Liver (tissue), 3 donors: ENCODE results near the gene LYZL6.

ENCODE experiments used
- EGR1 ChIP-seq, 2 donors: IDR thresholded peaks; 2 replicates each; pipeline ENCODE4 v1.6.1; 2016 to 2018; ENCODE audit warnings: antibody characterized with exemption in 2 of 2, low read depth in 2 of 2
- GABPA ChIP-seq, 2 donors: IDR thresholded peaks in 1 of 2; conservative IDR thresholded peaks in 1 of 2; 2 replicates each; pipeline ENCODE4 v1.6.1; 2016; ENCODE audit warnings: antibody characterized with exemption in 2 of 2, mild to moderate bottlenecking in 1 of 2, moderate library complexity in 1 of 2
- JUND ChIP-seq, 2 donors: IDR thresholded peaks; 2 replicates each; pipeline ENCODE4 v1.6.1; 2016; ENCODE audit warnings: antibody characterized with exemption in 2 of 2
- RXRA ChIP-seq, 2 donors: IDR thresholded peaks; 2 replicates each; pipeline ENCODE4 v1.6.1; 2017 to 2018; ENCODE audit warnings: antibody characterized with exemption in 2 of 2, mild to moderate bottlenecking in 1 of 2
- SP1 ChIP-seq: IDR thresholded peaks from 2 replicates; pipeline ENCODE4 v1.6.1; 2018; ENCODE audit warnings: antibody characterized with exemption, mild to moderate bottlenecking
- TAF1 ChIP-seq: conservative IDR thresholded peaks from 2 replicates; pipeline ENCODE4 v1.6.1; 2016; ENCODE audit warnings: antibody characterized with exemption, mild to moderate bottlenecking
- YY1 ChIP-seq: IDR thresholded peaks from 2 replicates; pipeline ENCODE4 v1.6.1; 2016; ENCODE audit warnings: antibody characterized with exemption, mild to moderate bottlenecking
- TF ChIP-seq, protein P1 (sequence below): fragments of 150-350 bp; IDR thresholded peaks from 2 replicates; pipeline ENCODE4 v1.5.1; 2017; ENCODE audit warnings: improper control_type of control experiment, low read depth, low read length; ENCODE audit not compliant: missing input control
- TF ChIP-seq, protein P2 (sequence below): IDR thresholded peaks from 2 replicates; pipeline ENCODE4 v1.6.1; 2016; ENCODE audit warnings: antibody characterized with exemption
- TF ChIP-seq, protein P3 (sequence below): IDR thresholded peaks from 2 replicates; pipeline ENCODE4 v1.6.1; 2016; ENCODE audit warnings: antibody characterized with exemption, mild to moderate bottlenecking
- TF ChIP-seq, protein P4 (sequence below): IDR thresholded peaks from 2 replicates; pipeline ENCODE4 v1.6.1; 2016; ENCODE audit warnings: antibody characterized with exemption
- donor health status: healthy.
- donor health status: healthy.

DNA sequence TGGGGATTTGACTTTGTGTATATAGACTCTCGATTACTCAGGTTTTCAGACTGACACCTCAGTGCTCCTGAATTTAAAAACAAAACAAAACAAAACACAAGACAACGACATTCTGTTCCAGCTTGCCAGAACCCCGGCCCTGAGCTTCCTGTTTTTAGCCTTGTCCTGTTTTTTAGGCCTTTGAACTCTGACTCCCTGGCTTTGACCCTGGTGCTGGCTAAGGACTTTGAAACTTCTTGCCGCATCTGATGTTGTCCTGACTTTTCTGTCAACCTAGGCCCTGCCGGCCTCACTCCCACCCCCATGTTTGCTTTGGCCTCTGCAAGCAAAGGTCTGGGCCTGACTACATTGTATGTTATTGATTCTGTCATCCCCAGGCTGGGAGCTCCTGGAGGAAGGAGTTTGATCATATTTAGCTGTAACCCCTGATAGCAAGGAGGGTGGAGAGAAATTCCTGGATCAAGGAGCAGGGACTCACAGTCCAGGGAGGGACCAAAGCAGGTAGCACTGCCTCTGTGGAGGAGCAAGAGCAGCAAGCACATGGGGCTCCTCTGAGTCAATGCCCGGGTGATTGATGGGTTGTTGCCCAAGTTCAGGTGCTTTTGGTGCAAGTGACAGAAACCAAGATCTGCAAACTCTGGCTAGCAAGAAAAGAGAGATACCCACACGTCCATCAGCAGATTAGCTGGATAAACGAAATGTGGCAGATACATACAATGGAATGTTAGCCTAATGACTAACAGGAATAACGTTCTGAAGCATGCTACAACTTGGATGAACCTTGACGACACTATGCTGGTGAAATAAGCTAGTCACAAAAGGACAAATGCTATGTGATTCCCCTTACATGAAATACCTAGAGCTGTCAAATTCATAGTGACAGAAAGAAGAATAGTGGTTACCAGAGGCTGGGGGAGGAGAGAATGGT lies 30.1 kb upstream of the LYZL6 start:
- TF ChIP-seq, protein P1, sequence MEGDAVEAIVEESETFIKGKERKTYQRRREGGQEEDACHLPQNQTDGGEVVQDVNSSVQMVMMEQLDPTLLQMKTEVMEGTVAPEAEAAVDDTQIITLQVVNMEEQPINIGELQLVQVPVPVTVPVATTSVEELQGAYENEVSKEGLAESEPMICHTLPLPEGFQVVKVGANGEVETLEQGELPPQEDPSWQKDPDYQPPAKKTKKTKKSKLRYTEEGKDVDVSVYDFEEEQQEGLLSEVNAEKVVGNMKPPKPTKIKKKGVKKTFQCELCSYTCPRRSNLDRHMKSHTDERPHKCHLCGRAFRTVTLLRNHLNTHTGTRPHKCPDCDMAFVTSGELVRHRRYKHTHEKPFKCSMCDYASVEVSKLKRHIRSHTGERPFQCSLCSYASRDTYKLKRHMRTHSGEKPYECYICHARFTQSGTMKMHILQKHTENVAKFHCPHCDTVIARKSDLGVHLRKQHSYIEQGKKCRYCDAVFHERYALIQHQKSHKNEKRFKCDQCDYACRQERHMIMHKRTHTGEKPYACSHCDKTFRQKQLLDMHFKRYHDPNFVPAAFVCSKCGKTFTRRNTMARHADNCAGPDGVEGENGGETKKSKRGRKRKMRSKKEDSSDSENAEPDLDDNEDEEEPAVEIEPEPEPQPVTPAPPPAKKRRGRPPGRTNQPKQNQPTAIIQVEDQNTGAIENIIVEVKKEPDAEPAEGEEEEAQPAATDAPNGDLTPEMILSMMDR = no peak
- peak; percentile 98 to 99 for TF ChIP-seq RXRA (IDR thresholded peaks at IDR 0.05)
- TF ChIP-seq GABPA (IDR thresholded peaks at IDR 0.05 in 1 of 2, conservative IDR thresholded peaks at IDR 0.05 in 1 of 2) = peak; percentile 38 to 74
- peak; percentile 87 for TF ChIP-seq YY1
- TF ChIP-seq, protein P2, sequence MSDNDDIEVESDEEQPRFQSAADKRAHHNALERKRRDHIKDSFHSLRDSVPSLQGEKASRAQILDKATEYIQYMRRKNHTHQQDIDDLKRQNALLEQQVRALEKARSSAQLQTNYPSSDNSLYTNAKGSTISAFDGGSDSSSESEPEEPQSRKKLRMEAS = peak; percentile 90
- peak; percentile 89 to 92 for TF ChIP-seq JUND (IDR thresholded peaks at IDR 0.05)
- TF ChIP-seq, protein P3, sequence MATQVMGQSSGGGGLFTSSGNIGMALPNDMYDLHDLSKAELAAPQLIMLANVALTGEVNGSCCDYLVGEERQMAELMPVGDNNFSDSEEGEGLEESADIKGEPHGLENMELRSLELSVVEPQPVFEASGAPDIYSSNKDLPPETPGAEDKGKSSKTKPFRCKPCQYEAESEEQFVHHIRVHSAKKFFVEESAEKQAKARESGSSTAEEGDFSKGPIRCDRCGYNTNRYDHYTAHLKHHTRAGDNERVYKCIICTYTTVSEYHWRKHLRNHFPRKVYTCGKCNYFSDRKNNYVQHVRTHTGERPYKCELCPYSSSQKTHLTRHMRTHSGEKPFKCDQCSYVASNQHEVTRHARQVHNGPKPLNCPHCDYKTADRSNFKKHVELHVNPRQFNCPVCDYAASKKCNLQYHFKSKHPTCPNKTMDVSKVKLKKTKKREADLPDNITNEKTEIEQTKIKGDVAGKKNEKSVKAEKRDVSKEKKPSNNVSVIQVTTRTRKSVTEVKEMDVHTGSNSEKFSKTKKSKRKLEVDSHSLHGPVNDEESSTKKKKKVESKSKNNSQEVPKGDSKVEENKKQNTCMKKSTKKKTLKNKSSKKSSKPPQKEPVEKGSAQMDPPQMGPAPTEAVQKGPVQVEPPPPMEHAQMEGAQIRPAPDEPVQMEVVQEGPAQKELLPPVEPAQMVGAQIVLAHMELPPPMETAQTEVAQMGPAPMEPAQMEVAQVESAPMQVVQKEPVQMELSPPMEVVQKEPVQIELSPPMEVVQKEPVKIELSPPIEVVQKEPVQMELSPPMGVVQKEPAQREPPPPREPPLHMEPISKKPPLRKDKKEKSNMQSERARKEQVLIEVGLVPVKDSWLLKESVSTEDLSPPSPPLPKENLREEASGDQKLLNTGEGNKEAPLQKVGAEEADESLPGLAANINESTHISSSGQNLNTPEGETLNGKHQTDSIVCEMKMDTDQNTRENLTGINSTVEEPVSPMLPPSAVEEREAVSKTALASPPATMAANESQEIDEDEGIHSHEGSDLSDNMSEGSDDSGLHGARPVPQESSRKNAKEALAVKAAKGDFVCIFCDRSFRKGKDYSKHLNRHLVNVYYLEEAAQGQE = peak; percentile 62
- peak; percentile 96 for TF ChIP-seq SP1
- TF ChIP-seq EGR1 (IDR thresholded peaks at IDR 0.05; ENCODE audit: low read depth in 2 of 2) = peak; percentile 60 to 70
- peak; percentile 23 for TF ChIP-seq TAF1
- TF ChIP-seq, protein P4, sequence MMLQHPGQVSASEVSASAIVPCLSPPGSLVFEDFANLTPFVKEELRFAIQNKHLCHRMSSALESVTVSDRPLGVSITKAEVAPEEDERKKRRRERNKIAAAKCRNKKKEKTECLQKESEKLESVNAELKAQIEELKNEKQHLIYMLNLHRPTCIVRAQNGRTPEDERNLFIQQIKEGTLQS = peak; percentile 79
